HUES6 (cell line): ENCODE data around the gene C14orf180.

ENCODE experiments used
- H3K27ac ChIP-seq: 2 replicates; pipeline ENCODE4 v1.7.0; 2013; ENCODE audit warnings: low read depth, mild to moderate bottlenecking, low read length, inconsistent platforms
- H3K27me3 ChIP-seq: 2 replicates; pipeline ENCODE4 v1.6.1; 2013; ENCODE audit warnings: low read length; ENCODE audit not compliant: control insufficient read depth, insufficient read depth
- H3K36me3 ChIP-seq: 2 replicates; pipeline ENCODE4 v1.6.1; 2013; ENCODE audit warnings: low read length; ENCODE audit not compliant: control insufficient read depth, insufficient read depth
- H3K4me1 ChIP-seq: 2 replicates; pipeline ENCODE4 v1.6.1; 2013; ENCODE audit warnings: low read length; ENCODE audit not compliant: control insufficient read depth, insufficient read depth
- H3K4me3 ChIP-seq: 2 replicates; pipeline ENCODE4 v1.5.1; 2013; ENCODE audit warnings: low read depth, low read length
- H3K9ac ChIP-seq: one replicate; pipeline ENCODE4 v1.6.1; 2013; ENCODE audit warnings: mild to moderate bottlenecking, low read length
- H3K9me3 ChIP-seq: 2 replicates; pipeline ENCODE4 v1.6.1; 2013; ENCODE audit warnings: low read depth, low read length; ENCODE audit not compliant: control insufficient read depth, insufficient read depth

The C14orf180 gene

GRCh38 chr14:104603711-104604401 is 24.3 kb downstream of the C14orf180 start:
- H3K27me3 ChIP-seq = peaks cover 60% of the 10 kb centered on the region
- H3K9me3 ChIP-seq = no peaks in the 10 kb centered on the region
- peak overlapping the region; percentile 69 for H3K4me3 ChIP-seq
- H3K4me1 ChIP-seq = peaks cover 3% of the 10 kb centered on the region; the same call in 1 of the 2 replicates
- no peak overlapping the region for H3K27ac ChIP-seq
- no peak overlapping the region for H3K9ac ChIP-seq
- no peaks in the 10 kb centered on the region for H3K36me3 ChIP-seq

GRCh38 chr14:104604458-104605449 is 25.2 kb downstream of the C14orf180 start, which contains the start of gene TMEM179:
TSS of gene TMEM179 (minus strand) at chr14:104604772. CDS start at chr14:104604741, 31 bp downstream.
- Histone ChIP-seq H3K9me3 (no peaks in the 10 kb centered on the region), H3K4me1 (peaks cover 3% of the 10 kb centered on the region; the same call in 1 of the 2 replicates), H3K27ac (no peak within 1 kb of the TSS), H3K9ac (peak within 1 kb of the TSS; percentile 53), H3K36me3 (no peaks in the 10 kb centered on the region), H3K27me3 (peaks cover 69% of the 10 kb centered on the region), H3K4me3 (peak within 1 kb of the TSS; percentile 69)

- Histone ChIP-seq H3K9ac (no peak overlapping the region), H3K4me1 (no peaks in the 10 kb centered on the region), H3K36me3 (no peaks in the 10 kb centered on the region), H3K9me3 (no peaks in the 10 kb centered on the region), H3K27me3 (peaks cover 66% of the 10 kb centered on the region), H3K4me3 (no peak overlapping the region), H3K27ac (no peak overlapping the region)
Observed at GRCh38 chr14:104609666-104610065, 30.1 kb downstream of the C14orf180 start.

- Histone ChIP-seq H3K4me1 (no peaks in the 10 kb centered on the region), H3K36me3 (no peaks in the 10 kb centered on the region), H3K9ac (no peak overlapping the region), H3K27me3 (peaks cover 62% of the 10 kb centered on the region), H3K27ac (no peak overlapping the region), H3K4me3 (no peak overlapping the region), H3K9me3 (no peaks in the 10 kb centered on the region)
Observed at GRCh38 chr14:104610749-104611310, 31.3 kb downstream of the C14orf180 start.

GRCh38 chr14:104611881-104612280 is 32.3 kb downstream of the C14orf180 start:
- peaks cover 57% of the 10 kb centered on the region for H3K27me3 ChIP-seq
- H3K27ac ChIP-seq = no peak overlapping the region
- H3K36me3 ChIP-seq = no peaks in the 10 kb centered on the region

GRCh38 chr14:104614126-104614812 is 34.7 kb downstream of the C14orf180 start:
- Histone ChIP-seq H3K27ac (no peak overlapping the region), H3K9me3 (no peaks in the 10 kb centered on the region), H3K36me3 (no peaks in the 10 kb centered on the region), H3K4me1 (no peaks in the 10 kb centered on the region), H3K27me3 (peaks cover 46% of the 10 kb centered on the region), H3K4me3 (no peak overlapping the region), H3K9ac (no peak overlapping the region)

More at GRCh38 chr14:104611881-104612280, 32.3 kb downstream of the C14orf180 start:
- no peaks in the 10 kb centered on the region for H3K4me1 ChIP-seq
- H3K4me3 ChIP-seq = no peak overlapping the region
- H3K9me3 ChIP-seq = no peaks in the 10 kb centered on the region
- H3K9ac ChIP-seq = no peak overlapping the region

GRCh38 chr14:104624939-104625338 is 45.4 kb downstream of the C14orf180 start:
- no peak overlapping the region for H3K27ac ChIP-seq
- H3K4me3 ChIP-seq = no peak overlapping the region
- H3K4me1 ChIP-seq = 0 out of 2 replicates have a peak, but pooled peaks cover 4% of the 10 kb centered on the region
- H3K9me3 ChIP-seq = peaks cover 20% of the 10 kb centered on the region
- H3K27me3 ChIP-seq = peaks cover 10% of the 10 kb centered on the region
- H3K9ac ChIP-seq = no peak overlapping the region
- H3K36me3 ChIP-seq = no peaks in the 10 kb centered on the region

- H3K9ac ChIP-seq = no peak overlapping the region
- peaks cover 13% of the 10 kb centered on the region; the same call in 1 of the 2 replicates for H3K9me3 ChIP-seq
- H3K27ac ChIP-seq = no peak overlapping the region
- H3K4me3 ChIP-seq = no peak overlapping the region
- H3K36me3 ChIP-seq = no peaks in the 10 kb centered on the region
- H3K4me1 ChIP-seq = no peaks in the 10 kb centered on the region
- H3K27me3 ChIP-seq = no peaks in the 10 kb centered on the region
Observed at GRCh38 chr14:104632781-104633180, 53.2 kb downstream of the C14orf180 start.

GRCh38 chr14:104633276-104634137 is 53.9 kb downstream of the C14orf180 start:
- H3K36me3 ChIP-seq = no peaks in the 10 kb centered on the region
- H3K4me3 ChIP-seq = no peak overlapping the region
- H3K9ac ChIP-seq = no peak overlapping the region
- no peaks in the 10 kb centered on the region for H3K4me1 ChIP-seq
- no peak overlapping the region for H3K27ac ChIP-seq
- H3K27me3 ChIP-seq = no peaks in the 10 kb centered on the region
- peaks cover 9% of the 10 kb centered on the region; the same call in 1 of the 2 replicates for H3K9me3 ChIP-seq
